ENCODE results near the gene MEF2D.

MEF2D gene

DNA sequence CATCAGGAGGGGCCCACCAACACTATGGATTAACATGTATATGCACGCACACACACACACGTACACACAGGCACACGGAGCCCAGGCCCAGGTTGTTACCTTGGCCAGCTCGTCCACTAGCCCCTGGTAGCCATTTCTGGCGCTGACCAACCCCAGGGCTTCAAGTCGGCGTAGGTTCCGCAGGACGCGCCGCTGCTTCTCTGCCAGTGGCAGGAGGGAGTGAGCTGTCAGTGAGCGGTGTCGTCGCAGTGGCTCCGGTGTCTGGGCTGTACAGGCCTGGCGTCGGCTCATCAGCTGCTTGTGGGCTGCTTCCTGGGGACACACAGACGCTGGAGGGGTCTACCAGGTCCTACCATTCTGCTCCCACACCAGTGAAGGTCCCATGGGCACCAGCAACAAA is 29.4 kb upstream of the MEF2D start:
- no peak overlapping the region for H2BK15ac ChIP-seq (replicated peaks; ENCODE audit: low read depth)
- H3K4me3 ChIP-seq (ENCODE audit: low read length), result no peak overlapping the region
- no peak overlapping the region for H3K56ac ChIP-seq (ENCODE audit: low read length)
- no peaks in the 10 kb centered on the region for H3K4me1 ChIP-seq (ENCODE audit: control insufficient read depth, low read depth, low read length)
- no CpG with 5 or more reads among the region's 18 CpGs for WGBS (ENCODE audit: extremely low coverage, insufficient coverage, low lambda C conversion rate)
- no peak overlapping the region for H4K5ac ChIP-seq (ENCODE audit: low read length)
- no peaks in the 10 kb centered on the region for H3K79me2 ChIP-seq (ENCODE audit: control insufficient read depth, insufficient read depth, low read length)
- no peak overlapping the region for H3K18ac ChIP-seq (ENCODE audit: low read length)
- no peak overlapping the region for H3K4me2 ChIP-seq (ENCODE audit: low read length)
- H3K27ac ChIP-seq (ENCODE audit: low read depth, low read length), result no peak overlapping the region
- H3K4ac ChIP-seq (ENCODE audit: low read depth, low read length), result no peak overlapping the region
- peaks cover 19% of the 10 kb centered on the region for H3K36me3 ChIP-seq (ENCODE audit: control insufficient read depth, insufficient read depth, low read length)
- no peak overlapping the region for H4K8ac ChIP-seq (ENCODE audit: low read depth, low read length)
- no peak overlapping the region for H3K23ac ChIP-seq (ENCODE audit: low read length)
- H2BK5ac ChIP-seq (ENCODE audit: low read length), result no peak overlapping the region
- no peaks in the 10 kb centered on the region for H3K27me3 ChIP-seq (ENCODE audit: insufficient read depth, low read length, poor library complexity)
- no peak overlapping the region for H2BK120ac ChIP-seq (ENCODE audit: low read depth, low read length)
- H3K9ac ChIP-seq (ENCODE audit: low read length), result no peak overlapping the region
- DNase-seq, result no peak
- H2AK5ac ChIP-seq (ENCODE audit: low read length), result no peak overlapping the region
- H3K79me1 ChIP-seq (ENCODE audit: low read length), result no peaks in the 10 kb centered on the region

DNA sequence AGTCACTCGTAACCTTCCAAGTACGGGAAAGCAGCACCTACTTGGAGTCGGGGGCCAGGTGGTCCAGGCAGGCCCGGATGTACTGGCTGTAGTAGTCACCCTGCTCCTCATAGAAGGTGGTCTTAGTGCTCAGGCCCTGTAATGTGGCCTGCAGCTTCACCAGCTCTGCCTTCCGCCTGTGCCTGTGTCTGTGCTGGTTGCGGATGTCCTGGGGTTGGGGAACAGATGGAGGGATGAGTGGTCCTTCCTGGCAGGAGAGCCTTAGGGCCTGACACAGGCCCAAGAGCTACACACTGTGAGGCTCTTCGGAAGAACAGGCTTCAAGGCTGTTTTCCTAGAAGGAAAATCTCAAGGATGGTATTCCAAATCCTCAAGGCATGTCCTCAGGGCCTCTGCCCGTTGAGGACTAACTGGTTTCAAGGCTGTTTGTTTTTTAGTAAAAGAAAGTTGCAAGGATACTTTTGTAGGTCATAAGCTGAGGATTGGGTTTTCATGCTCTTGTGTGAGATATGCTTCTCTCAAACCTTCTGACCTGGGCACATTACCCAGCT is 28.4 kb upstream of the MEF2D start:
- DNase-seq, result no peak
- WGBS (ENCODE audit: extremely low coverage, insufficient coverage, low lambda C conversion rate), result no CpG with 5 or more reads among the region's 8 CpGs

DNA sequence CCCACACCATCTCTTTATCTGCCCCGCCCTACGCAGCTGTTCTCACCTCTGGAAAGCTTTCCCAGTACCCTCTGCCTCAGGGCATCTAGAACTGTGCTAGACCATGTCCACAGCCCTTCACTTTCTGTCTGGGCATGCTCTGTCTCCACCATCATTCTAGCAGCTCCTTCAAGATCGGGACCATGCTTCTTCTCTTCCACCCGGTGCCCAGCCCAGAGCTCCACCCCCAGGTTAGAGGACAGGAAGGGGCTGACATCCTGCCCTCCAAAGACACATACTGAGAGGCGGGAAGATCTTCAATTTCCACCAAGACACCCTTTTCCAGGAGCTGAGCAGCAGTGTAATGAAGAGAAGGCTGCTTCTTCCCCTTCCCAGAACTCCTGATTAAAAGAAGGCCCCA is 27.7 kb upstream of the MEF2D start:
- Histone ChIP-seq H4K8ac (ENCODE audit: low read depth, low read length) (no peak overlapping the region), H3K36me3 (ENCODE audit: control insufficient read depth, insufficient read depth, low read length) (peaks cover 15% of the 10 kb centered on the region), H3K4me2 (ENCODE audit: low read length) (no peak overlapping the region), H3K27ac (ENCODE audit: low read depth, low read length) (no peak overlapping the region), H2BK5ac (ENCODE audit: low read length) (no peak overlapping the region), H3K56ac (ENCODE audit: low read length) (no peak overlapping the region), H3K18ac (ENCODE audit: low read length) (no peak overlapping the region), H2AK5ac (ENCODE audit: low read length) (no peak overlapping the region), H2BK120ac (ENCODE audit: low read depth, low read length) (no peak overlapping the region), H3K4ac (ENCODE audit: low read depth, low read length) (no peak overlapping the region), H3K79me2 (ENCODE audit: control insufficient read depth, insufficient read depth, low read length) (no peaks in the 10 kb centered on the region), H3K27me3 (ENCODE audit: insufficient read depth, low read length, poor library complexity) (no peaks in the 10 kb centered on the region), H3K23ac (ENCODE audit: low read length) (no peak overlapping the region), H3K9ac (ENCODE audit: low read length) (no peak overlapping the region), H4K5ac (ENCODE audit: low read length) (no peak overlapping the region), H3K4me3 (ENCODE audit: low read length) (no peak overlapping the region), H3K4me1 (ENCODE audit: control insufficient read depth, low read depth, low read length) (no peaks in the 10 kb centered on the region), H2BK15ac (replicated peaks; ENCODE audit: low read depth) (no peak overlapping the region), H3K79me1 (ENCODE audit: low read length) (no peaks in the 10 kb centered on the region)
- no peak for DNase-seq
- no CpG with 5 or more reads among the region's 5 CpGs for WGBS (ENCODE audit: extremely low coverage, insufficient coverage, low lambda C conversion rate)

More for the DNA sequence above, 28.4 kb upstream of the MEF2D start:
- no peaks in the 10 kb centered on the region for H3K4me1 ChIP-seq (ENCODE audit: control insufficient read depth, low read depth, low read length)
- no peak overlapping the region for H4K5ac ChIP-seq (ENCODE audit: low read length)
- H3K4me3 ChIP-seq (ENCODE audit: low read length), result no peak overlapping the region
- H3K9ac ChIP-seq (ENCODE audit: low read length), result no peak overlapping the region
- H2BK120ac ChIP-seq (ENCODE audit: low read depth, low read length), result no peak overlapping the region
- no peak overlapping the region for H3K18ac ChIP-seq (ENCODE audit: low read length)
- H2BK15ac ChIP-seq (replicated peaks; ENCODE audit: low read depth), result no peak overlapping the region
- H3K36me3 ChIP-seq (ENCODE audit: control insufficient read depth, insufficient read depth, low read length), result peaks cover 19% of the 10 kb centered on the region
- H3K4ac ChIP-seq (ENCODE audit: low read depth, low read length), result no peak overlapping the region
- H3K27me3 ChIP-seq (ENCODE audit: insufficient read depth, low read length, poor library complexity), result no peaks in the 10 kb centered on the region
- H3K79me1 ChIP-seq (ENCODE audit: low read length), result no peaks in the 10 kb centered on the region
- H3K56ac ChIP-seq (ENCODE audit: low read length), result no peak overlapping the region
- no peak overlapping the region for H2BK5ac ChIP-seq (ENCODE audit: low read length)
- H3K23ac ChIP-seq (ENCODE audit: low read length), result no peak overlapping the region
- H2AK5ac ChIP-seq (ENCODE audit: low read length), result no peak overlapping the region
- H3K4me2 ChIP-seq (ENCODE audit: low read length), result no peak overlapping the region
- no peak overlapping the region for H3K27ac ChIP-seq (ENCODE audit: low read depth, low read length)
- H3K79me2 ChIP-seq (ENCODE audit: control insufficient read depth, insufficient read depth, low read length), result no peaks in the 10 kb centered on the region
- no peak overlapping the region for H4K8ac ChIP-seq (ENCODE audit: low read depth, low read length)

DNA sequence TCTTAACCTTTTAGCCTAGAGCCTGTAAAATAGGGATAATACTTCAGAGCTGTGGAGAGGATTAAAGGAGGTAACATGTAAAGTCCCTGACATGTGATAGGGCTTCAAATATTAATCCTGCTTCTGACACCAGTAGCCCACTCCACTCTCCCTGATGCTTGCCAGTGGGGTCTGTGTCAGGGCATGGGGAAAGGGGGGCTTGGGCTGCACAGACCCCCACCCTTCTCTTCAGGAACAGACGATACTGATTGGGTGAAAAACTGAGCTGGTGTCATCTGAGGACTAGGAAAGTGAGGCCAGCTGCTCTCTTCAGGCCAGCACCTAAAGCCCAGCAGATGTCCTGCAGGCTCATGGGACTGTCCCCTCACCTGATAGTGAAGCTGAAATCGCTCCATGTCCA is 27.0 kb upstream of the MEF2D start:
- WGBS (ENCODE audit: extremely low coverage, insufficient coverage, low lambda C conversion rate), result no CpG with 5 or more reads among the region's 2 CpGs
- H3K36me3 ChIP-seq (ENCODE audit: control insufficient read depth, insufficient read depth, low read length), result peaks cover 14% of the 10 kb centered on the region

DNA sequence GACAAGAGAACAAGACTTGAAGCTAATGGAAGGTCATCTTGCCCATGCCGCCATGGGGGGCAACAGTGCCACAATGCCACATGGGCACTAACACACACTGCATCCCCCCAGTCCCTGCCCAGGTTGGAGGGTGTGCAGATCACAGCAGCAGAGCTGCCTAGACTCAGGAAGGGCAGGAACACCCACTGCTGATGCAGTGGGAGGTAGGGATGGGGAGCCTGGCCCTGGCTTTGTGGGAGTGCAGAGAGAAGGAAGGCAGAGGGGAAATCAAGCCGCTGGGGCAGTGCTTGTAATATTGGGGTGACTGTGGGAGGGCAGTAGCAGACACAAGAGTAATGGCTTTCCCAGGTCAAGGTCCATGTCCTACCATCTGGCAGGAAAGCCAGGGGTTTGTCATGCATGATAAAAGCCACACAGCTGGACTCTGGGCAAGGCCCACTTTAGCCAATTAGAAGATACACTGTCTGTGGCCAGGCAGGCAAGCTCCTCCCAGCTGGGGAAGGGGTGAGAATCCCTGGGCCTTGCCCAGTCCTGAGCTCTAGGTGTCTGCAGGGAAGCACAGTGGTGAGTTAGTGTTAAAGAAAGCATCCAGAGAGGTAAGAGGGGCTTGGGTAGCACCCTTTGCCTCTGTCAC is 25.4 kb upstream of the MEF2D start:
- H3K4me2 ChIP-seq (ENCODE audit: low read length), result no peak overlapping the region
- no peaks in the 10 kb centered on the region for H3K79me2 ChIP-seq (ENCODE audit: control insufficient read depth, insufficient read depth, low read length)
- no peak overlapping the region for H4K8ac ChIP-seq (ENCODE audit: low read depth, low read length)
- no peak overlapping the region for H3K18ac ChIP-seq (ENCODE audit: low read length)
- H3K56ac ChIP-seq (ENCODE audit: low read length), result no peak overlapping the region
- no peak overlapping the region for H2AK5ac ChIP-seq (ENCODE audit: low read length)
- peaks cover 11% of the 10 kb centered on the region for H3K36me3 ChIP-seq (ENCODE audit: control insufficient read depth, insufficient read depth, low read length)
- no peaks in the 10 kb centered on the region for H3K27me3 ChIP-seq (ENCODE audit: insufficient read depth, low read length, poor library complexity)
- H2BK120ac ChIP-seq (ENCODE audit: low read depth, low read length), result no peak overlapping the region
- H4K5ac ChIP-seq (ENCODE audit: low read length), result no peak overlapping the region
- H3K4me1 ChIP-seq (ENCODE audit: control insufficient read depth, low read depth, low read length), result no peaks in the 10 kb centered on the region
- no peaks in the 10 kb centered on the region for H3K79me1 ChIP-seq (ENCODE audit: low read length)
- no peak overlapping the region for H2BK5ac ChIP-seq (ENCODE audit: low read length)
- no peak overlapping the region for H2BK15ac ChIP-seq (replicated peaks; ENCODE audit: low read depth)
- H3K4ac ChIP-seq (ENCODE audit: low read depth, low read length), result no peak overlapping the region
- H3K4me3 ChIP-seq (ENCODE audit: low read length), result no peak overlapping the region
- no CpG with 5 or more reads among the region's 2 CpGs for WGBS (ENCODE audit: extremely low coverage, insufficient coverage, low lambda C conversion rate)
- no peak overlapping the region for H3K23ac ChIP-seq (ENCODE audit: low read length)
- no peak for DNase-seq
- no peak overlapping the region for H3K9ac ChIP-seq (ENCODE audit: low read length)
- no peak overlapping the region for H3K27ac ChIP-seq (ENCODE audit: low read depth, low read length)

More for the DNA sequence above, 27.0 kb upstream of the MEF2D start:
- no peak overlapping the region for H3K4me2 ChIP-seq (ENCODE audit: low read length)
- no peak overlapping the region for H4K5ac ChIP-seq (ENCODE audit: low read length)
- H3K27ac ChIP-seq (ENCODE audit: low read depth, low read length), result no peak overlapping the region
- no peaks in the 10 kb centered on the region for H3K79me2 ChIP-seq (ENCODE audit: control insufficient read depth, insufficient read depth, low read length)
- no peak overlapping the region for H2AK5ac ChIP-seq (ENCODE audit: low read length)
- no peak overlapping the region for H3K23ac ChIP-seq (ENCODE audit: low read length)
- H3K4me1 ChIP-seq (ENCODE audit: control insufficient read depth, low read depth, low read length), result no peaks in the 10 kb centered on the region
- no peak for DNase-seq
- H4K8ac ChIP-seq (ENCODE audit: low read depth, low read length), result no peak overlapping the region
- no peaks in the 10 kb centered on the region for H3K27me3 ChIP-seq (ENCODE audit: insufficient read depth, low read length, poor library complexity)
- H2BK5ac ChIP-seq (ENCODE audit: low read length), result no peak overlapping the region
- no peak overlapping the region for H2BK120ac ChIP-seq (ENCODE audit: low read depth, low read length)
- no peaks in the 10 kb centered on the region for H3K79me1 ChIP-seq (ENCODE audit: low read length)
- H3K4ac ChIP-seq (ENCODE audit: low read depth, low read length), result no peak overlapping the region
- H2BK15ac ChIP-seq (replicated peaks; ENCODE audit: low read depth), result no peak overlapping the region
- H3K4me3 ChIP-seq (ENCODE audit: low read length), result no peak overlapping the region
- no peak overlapping the region for H3K56ac ChIP-seq (ENCODE audit: low read length)
- no peak overlapping the region for H3K9ac ChIP-seq (ENCODE audit: low read length)
- no peak overlapping the region for H3K18ac ChIP-seq (ENCODE audit: low read length)

DNA sequence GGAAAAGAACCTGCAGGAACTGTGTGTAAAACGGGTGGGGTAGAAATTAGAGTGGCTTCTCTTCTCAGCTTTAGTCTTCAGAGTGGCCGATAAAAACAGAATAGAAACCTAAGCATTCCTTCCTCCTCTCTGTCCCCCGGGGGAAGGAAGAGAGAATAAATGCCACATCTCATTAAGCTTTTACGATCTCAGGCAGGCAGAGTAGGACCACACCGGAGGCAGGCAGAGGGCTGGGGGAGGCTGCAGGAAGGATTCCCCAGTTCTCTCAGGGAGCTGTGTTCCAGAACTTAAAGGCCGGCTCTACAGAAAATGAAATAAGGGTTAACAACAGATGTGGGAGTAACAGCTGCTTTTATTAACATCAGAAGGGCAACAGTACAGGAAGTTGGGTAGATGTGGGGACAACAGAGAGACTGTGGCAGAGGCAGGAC is 24.5 kb upstream of the MEF2D start:
- no peaks in the 10 kb centered on the region for H3K79me1 ChIP-seq (ENCODE audit: low read length)
- H3K79me2 ChIP-seq (ENCODE audit: control insufficient read depth, insufficient read depth, low read length), result no peaks in the 10 kb centered on the region
- H3K4me1 ChIP-seq (ENCODE audit: control insufficient read depth, low read depth, low read length), result no peaks in the 10 kb centered on the region
- no peak overlapping the region for H4K8ac ChIP-seq (ENCODE audit: low read depth, low read length)
- H3K23ac ChIP-seq (ENCODE audit: low read length), result no peak overlapping the region
- no peak for DNase-seq
- H2AK5ac ChIP-seq (ENCODE audit: low read length), result no peak overlapping the region
- peaks cover 10% of the 10 kb centered on the region for H3K36me3 ChIP-seq (ENCODE audit: control insufficient read depth, insufficient read depth, low read length)
- no peak overlapping the region for H3K4ac ChIP-seq (ENCODE audit: low read depth, low read length)
- no CpG with 5 or more reads among the region's 6 CpGs for WGBS (ENCODE audit: extremely low coverage, insufficient coverage, low lambda C conversion rate)
- no peak overlapping the region for H3K4me3 ChIP-seq (ENCODE audit: low read length)
- H3K18ac ChIP-seq (ENCODE audit: low read length), result no peak overlapping the region
- H3K27ac ChIP-seq (ENCODE audit: low read depth, low read length), result no peak overlapping the region
- no peak overlapping the region for H2BK120ac ChIP-seq (ENCODE audit: low read depth, low read length)
- H3K56ac ChIP-seq (ENCODE audit: low read length), result no peak overlapping the region
- no peak overlapping the region for H3K4me2 ChIP-seq (ENCODE audit: low read length)
- no peak overlapping the region for H4K5ac ChIP-seq (ENCODE audit: low read length)
- H2BK5ac ChIP-seq (ENCODE audit: low read length), result no peak overlapping the region
- H2BK15ac ChIP-seq (replicated peaks; ENCODE audit: low read depth), result no peak overlapping the region
- H3K9ac ChIP-seq (ENCODE audit: low read length), result no peak overlapping the region
- H3K27me3 ChIP-seq (ENCODE audit: insufficient read depth, low read length, poor library complexity), result no peaks in the 10 kb centered on the region

Data from mesendoderm (in vitro differentiated cells).